OCI-LY1 (cell line): Measurements from ENCODE around the gene TMEM59L.

Experiments
- H2AFZ ChIP-seq: fragments of 200-600 bp; sonication (generic), shearing (Covaris generic); 2 replicates; pipeline ENCODE4 v1.6.0; 2014; ENCODE audit warnings: antibody characterized with exemption, mild to moderate bottlenecking, low read length
- H3F3A ChIP-seq: fragments of 200-600 bp; sonication (generic), shearing (Covaris generic); 2 replicates; pipeline ENCODE4 v1.6.0; 2014; ENCODE audit warnings: mild to moderate bottlenecking, antibody characterized with exemption, low read length, moderate library complexity; ENCODE audit not compliant: insufficient read depth
- H3K27ac ChIP-seq: fragments of 200-600 bp; sonication (generic); 2 replicates; pipeline ENCODE4 v1.5.1; 2014; ENCODE audit warnings: low read length, mixed run types, mild to moderate bottlenecking, low read depth; ENCODE audit not compliant: poor library complexity, severe bottlenecking
- H3K27me3 ChIP-seq: fragments of 200-600 bp; sonication (generic); 2 replicates; pipeline ENCODE4 v1.6.0; 2014; ENCODE audit warnings: antibody characterized with exemption, mild to moderate bottlenecking, low read length, moderate library complexity; ENCODE audit not compliant: insufficient read depth
- H3K36me3 ChIP-seq: fragments of 200-600 bp; sonication (generic); 2 replicates; pipeline ENCODE4 v1.6.1; 2014; ENCODE audit warnings: mild to moderate bottlenecking, antibody characterized with exemption, low read length, moderate library complexity, mixed read lengths; ENCODE audit not compliant: insufficient read depth
- H3K4me1 ChIP-seq: fragments of 200-600 bp; sonication (generic); 2 replicates; pipeline ENCODE4 v1.5.1; 2014; ENCODE audit warnings: mild to moderate bottlenecking, low read length, moderate library complexity; ENCODE audit not compliant: insufficient read depth, severe bottlenecking
- H3K4me2 ChIP-seq: fragments of 200-600 bp; sonication (generic), shearing (Covaris generic); 2 replicates; pipeline ENCODE4 v1.6.1; 2014; ENCODE audit warnings: low read length
- H3K4me3 ChIP-seq: fragments of 200-600 bp; sonication (generic); 2 replicates; pipeline ENCODE4 v1.5.1; 2014; ENCODE audit warnings: low read length, low read depth, mild to moderate bottlenecking, mixed read lengths; ENCODE audit not compliant: poor library complexity, severe bottlenecking
- H3K79me2 ChIP-seq: fragments of 200-600 bp; shearing (Covaris generic); 2 replicates; pipeline ENCODE4 v1.6.1; 2016; ENCODE audit warnings: mixed run types, low read length, mixed read lengths; ENCODE audit not compliant: insufficient read depth
- H3K9ac ChIP-seq: fragments of 200-600 bp; sonication (generic), shearing (Covaris generic); 2 replicates; pipeline ENCODE4 v1.6.1; 2014; ENCODE audit warnings: mild to moderate bottlenecking, low read length, mixed read lengths
- H3K9me2 ChIP-seq: fragments of 200-600 bp; sonication (generic), shearing (Covaris generic); 2 replicates; pipeline ENCODE4 v1.6.1; 2014; ENCODE audit warnings: low read depth, mild to moderate bottlenecking, low read length, mixed read lengths
- H3K9me3 ChIP-seq: fragments of 200-600 bp; shearing (Covaris generic); 2 replicates; pipeline ENCODE4 v1.6.1; 2014; ENCODE audit warnings: low read length, mixed read lengths
- H4K20me1 ChIP-seq: fragments of 200-600 bp; sonication (generic), shearing (Covaris generic); 2 replicates; pipeline ENCODE4 v1.6.0; 2016; ENCODE audit warnings: mild to moderate bottlenecking, low read length; ENCODE audit not compliant: insufficient read depth
- CTCF ChIP-seq: fragments of 200-600 bp; sonication (generic), shearing (Covaris generic); IDR thresholded peaks from 2 replicates; pipeline ENCODE4 v1.5.1; 2017; ENCODE audit warnings: mild to moderate bottlenecking, antibody characterized with exemption, low read length, moderate library complexity, mixed read lengths
- EZH2 ChIP-seq: fragments of 200-600 bp; sonication (generic), shearing (Covaris generic); IDR thresholded peaks from 2 replicates; pipeline ENCODE4 v1.8.0; 2017; ENCODE audit warnings: borderline replicate concordance, mixed run types, mild to moderate bottlenecking, antibody characterized with exemption, low read length, moderate library complexity, mixed read lengths

The TMEM59L gene

GRCh38 chr19:18639706-18640243, 27.1 kb downstream of the TMEM59L start:
- no peak for TF ChIP-seq EZH2
- TF ChIP-seq CTCF, result no peak
- H3K79me2 ChIP-seq, result no peaks in the 10 kb centered on the region

GRCh38 chr19:18644196-18645034, 31.7 kb downstream of the TMEM59L start:
- Histone ChIP-seq H3K4me3 (no peak overlapping the region), H3K27me3 (peaks cover 7% of the 10 kb centered on the region; the same call in 1 of the 2 replicates), H3K9me3 (no peaks in the 10 kb centered on the region), H3K4me1 (no peaks in the 10 kb centered on the region), H3K4me2 (no peak overlapping the region), H3K9ac (no peak overlapping the region), H3K9me2 (no peaks in the 10 kb centered on the region), H3K36me3 (no peaks in the 10 kb centered on the region), H4K20me1 (no peaks in the 10 kb centered on the region), H3F3A (no peaks in the 10 kb centered on the region), H3K27ac (no peak overlapping the region), H2AFZ (no peak overlapping the region), H3K79me2 (no peaks in the 10 kb centered on the region)
- TF ChIP-seq EZH2 (no peak), CTCF (peak; percentile 31; the same call in 1 of the 2 replicates)

More at GRCh38 chr19:18639706-18640243, 27.1 kb downstream of the TMEM59L start:
- Histone ChIP-seq H3K9ac (no peak overlapping the region), H4K20me1 (no peaks in the 10 kb centered on the region), H3K9me2 (no peaks in the 10 kb centered on the region), H3K9me3 (no peaks in the 10 kb centered on the region), H3F3A (no peaks in the 10 kb centered on the region), H3K4me2 (no peak overlapping the region), H3K4me3 (no peak overlapping the region), H3K36me3 (no peaks in the 10 kb centered on the region), H3K27me3 (no peaks in the 10 kb centered on the region), H2AFZ (no peak overlapping the region), H3K27ac (no peak overlapping the region), H3K4me1 (peaks cover 13% of the 10 kb centered on the region)

- TF ChIP-seq CTCF (no peak), EZH2 (no peak)
- Histone ChIP-seq H3K4me1 (no peaks in the 10 kb centered on the region), H2AFZ (no peak overlapping the region), H3K4me3 (no peak overlapping the region), H3K27ac (no peak overlapping the region), H3K4me2 (no peak overlapping the region), H3K9me3 (no peaks in the 10 kb centered on the region), H3K27me3 (peaks cover 11% of the 10 kb centered on the region; the same call in 1 of the 2 replicates), H3K36me3 (no peaks in the 10 kb centered on the region), H4K20me1 (no peaks in the 10 kb centered on the region), H3F3A (no peaks in the 10 kb centered on the region), H3K9ac (no peak overlapping the region), H3K79me2 (no peaks in the 10 kb centered on the region), H3K9me2 (no peaks in the 10 kb centered on the region)
Observed at GRCh38 chr19:18645035-18645511, 32.4 kb downstream of the TMEM59L start.
